HEK293 (cell line): Measurements from ENCODE around the gene MAMDC2.

ENCODE experiments used
- CTCF ChIA-PET: fragments of 350-600 bp; formaldehyde crosslinking; extraction: SDS; loops from one replicate; lab custom pipeline; 2021; ENCODE audit warnings: antibody characterized with exemption; lab: Yijun Ruan, JAX
- POLR2A ChIA-PET: fragments of 300-600 bp; formaldehyde crosslinking; extraction: SDS; loops from one replicate; lab custom pipeline; 2020; ENCODE audit warnings: antibody characterized with exemption, inconsistent platforms; lab: Yijun Ruan, JAX
- H3K27ac ChIP-seq: fragments of 200-500 bp; sonication (Bioruptor generic); 2 replicates; pipeline ENCODE4 v1.5.1; 2014; ENCODE audit warnings: low read depth, low read length, control low read depth, inconsistent platforms; ENCODE audit errors: extremely low read depth
- H3K36me3 ChIP-seq, 2 experiments: fragments of 200-500 bp in 1 of 2; sonication (Bioruptor generic) in 1 of 2; 1 replicate in 1 of 2; 2 replicates in 1 of 2; pipeline ENCODE4 v1.5.1; 2014 to 2017; ENCODE audit warnings: inconsistent platforms in 2 of 2, low read length in 2 of 2; ENCODE audit not compliant: control insufficient read depth in 2 of 2, insufficient read depth in 1 of 2
- H3K4me1 ChIP-seq: fragments of 200-500 bp; sonication (Bioruptor generic); 2 replicates; pipeline ENCODE4 v1.5.1; 2014; ENCODE audit warnings: mild to moderate bottlenecking, low read length, inconsistent platforms; ENCODE audit not compliant: control insufficient read depth, insufficient read depth
- H3K4me3 ChIP-seq: 2 replicates; pipeline ENCODE4 v1.5.1; 2011; ENCODE audit warnings: low read depth, mild to moderate bottlenecking, control low read depth, low read length, moderate library complexity
- H3K9me3 ChIP-seq: fragments of 200-500 bp; sonication (Bioruptor generic); 2 replicates; pipeline ENCODE4 v1.5.1; 2014; ENCODE audit warnings: low read depth, low read length, inconsistent platforms; ENCODE audit not compliant: control insufficient read depth, insufficient read depth
- GLIS2 ChIP-seq: fragments of 450-650 bp; formaldehyde crosslinking; IDR thresholded peaks from 2 replicates; pipeline ENCODE4 v1.5.1; 2016; ENCODE audit warnings: missing biosample characterization, missing genetic modification characterization
- HIC1 ChIP-seq: fragments of 450-650 bp; formaldehyde crosslinking; IDR thresholded peaks from 2 replicates; pipeline ENCODE4 v1.5.1; 2016; ENCODE audit warnings: missing biosample characterization, missing genetic modification characterization
- HOXD13 ChIP-seq: sonication (generic); formaldehyde crosslinking; IDR thresholded peaks from 2 replicates; pipeline ENCODE4 v1.8.0; 2022; ENCODE audit warnings: missing genetic modification reagents, borderline replicate concordance
- KLF16 ChIP-seq: fragments of 450-650 bp; formaldehyde crosslinking; IDR thresholded peaks from 2 replicates; pipeline ENCODE4 v1.5.1; 2017; ENCODE audit warnings: missing biosample characterization, missing genetic modification characterization
- MYNN ChIP-seq: fragments of 450-650 bp; formaldehyde crosslinking; IDR thresholded peaks from 2 replicates; pipeline ENCODE4 v1.5.1; 2016; ENCODE audit warnings: missing biosample characterization, missing genetic modification characterization, borderline replicate concordance
- OSR2 ChIP-seq: fragments of 450-650 bp; formaldehyde crosslinking; IDR thresholded peaks from 2 replicates; pipeline ENCODE4 v1.5.1; 2016; ENCODE audit warnings: missing biosample characterization, missing genetic modification characterization
- PRDM10 ChIP-seq: fragments of 450-650 bp; formaldehyde crosslinking; IDR thresholded peaks from 2 replicates; pipeline ENCODE4 v1.5.1; 2016; ENCODE audit warnings: missing biosample characterization, missing genetic modification characterization
- PRDM2 ChIP-seq: fragments of 450-650 bp; formaldehyde crosslinking; IDR thresholded peaks from 2 replicates; pipeline ENCODE4 v1.5.1; 2016; ENCODE audit warnings: missing biosample characterization, missing genetic modification characterization, borderline replicate concordance
- ZBTB49 ChIP-seq: fragments of 450-650 bp; formaldehyde crosslinking; IDR thresholded peaks from 2 replicates; pipeline ENCODE4 v1.5.1; 2016; ENCODE audit warnings: missing biosample characterization, missing genetic modification characterization, low read depth
- ZIC2 ChIP-seq: fragments of 450-650 bp; formaldehyde crosslinking; IDR thresholded peaks from 2 replicates; pipeline ENCODE4 v1.5.1; 2016; ENCODE audit warnings: missing biosample characterization, missing genetic modification characterization
- ZNF112 ChIP-seq: fragments of 450-650 bp; formaldehyde crosslinking; IDR thresholded peaks from 2 replicates; pipeline ENCODE4 v1.5.0; 2017; ENCODE audit warnings: missing biosample characterization, missing genetic modification characterization
- ZNF140 ChIP-seq: fragments of 450-650 bp; formaldehyde crosslinking; IDR thresholded peaks from 2 replicates; pipeline ENCODE4 v1.5.1; 2016; ENCODE audit warnings: missing biosample characterization, missing genetic modification characterization
- ZNF148 ChIP-seq: fragments of 450-650 bp; formaldehyde crosslinking; IDR thresholded peaks from 2 replicates; pipeline ENCODE4 v1.5.0; 2017; ENCODE audit warnings: missing biosample characterization, missing genetic modification characterization, borderline replicate concordance
- ZNF169 ChIP-seq: fragments of 450-650 bp; formaldehyde crosslinking; IDR thresholded peaks from 2 replicates; pipeline ENCODE4 v1.5.1; 2016; ENCODE audit warnings: missing biosample characterization, missing genetic modification characterization
- ZNF24 ChIP-seq: fragments of 450-650 bp; formaldehyde crosslinking; IDR thresholded peaks from 2 replicates; pipeline ENCODE4 v1.5.1; 2016; ENCODE audit warnings: missing biosample characterization, missing genetic modification characterization
- ZNF37A ChIP-seq: fragments of 450-650 bp; IDR thresholded peaks from 2 replicates; pipeline ENCODE4 v1.5.1; 2018; ENCODE audit warnings: missing biosample characterization, missing genetic modification characterization
- ZNF677 ChIP-seq: fragments of 450-650 bp; IDR thresholded peaks from 2 replicates; pipeline ENCODE4 v1.5.0; 2018; ENCODE audit warnings: missing biosample characterization, mild to moderate bottlenecking, missing genetic modification characterization, moderate library complexity

The MAMDC2 gene

GRCh38 chr9:70228611-70229010, 185.0 kb downstream of the MAMDC2 start:
- no peaks in the 10 kb centered on the region for H3K36me3 ChIP-seq
- ChIA-PET POLR2A (no interaction called here), CTCF (interaction anchor here (0.8 to 6.3 kb wide), 5 partner anchors 10 to 806 kb away, joined by 3 to 58 read pairs (median 4); no protein-coding TSS in a partner anchor)
- H3K4me3 ChIP-seq = no peak overlapping the region
- H3K4me1 ChIP-seq = no peaks in the 10 kb centered on the region
- H3K27ac ChIP-seq = no peak overlapping the region
- H3K9me3 ChIP-seq = no peaks in the 10 kb centered on the region
- TF ChIP-seq ZBTB49 (tag by site-specific recombination) = no peak
- TF ChIP-seq KLF16 (tag by site-specific recombination) = no peak
- no peak for TF ChIP-seq ZIC2 (tag by site-specific recombination)
- TF ChIP-seq GLIS2 (tag by site-specific recombination) = no peak
- no peak for TF ChIP-seq ZNF37A
- no peak for TF ChIP-seq PRDM2
- TF ChIP-seq ZNF677 = no peak
- TF ChIP-seq MYNN (tag by site-specific recombination) = no peak
- no peak for TF ChIP-seq ZNF24 (tag by site-specific recombination)
- TF ChIP-seq PRDM10 (tag by site-specific recombination) = no peak
- no peak for TF ChIP-seq ZNF140
- TF ChIP-seq ZNF169 = no peak
- no peak for TF ChIP-seq OSR2 (tag by site-specific recombination)
- TF ChIP-seq ZNF148 = no peak
- no peak for TF ChIP-seq ZNF112
- TF ChIP-seq HOXD13 = no peak
- no peak for TF ChIP-seq HIC1 (tag by site-specific recombination)
- TF ChIP-seq, all 188 proteins: peak for 0
